Fibroblast of skin of left quadriceps (primary cell): Measurements from ENCODE around the gene PMEPA1.
A peak's percentile ranks its signal among the peaks of the same experiment; 100 is the strongest.

Experiments
- DNase-seq, 2 experiments: peaks; one replicate each; pipeline ENCODE4 v3.0.0-alpha.2; 2013; ENCODE audit warnings: low read depth in 2 of 2

PMEPA1 gene

DNA sequence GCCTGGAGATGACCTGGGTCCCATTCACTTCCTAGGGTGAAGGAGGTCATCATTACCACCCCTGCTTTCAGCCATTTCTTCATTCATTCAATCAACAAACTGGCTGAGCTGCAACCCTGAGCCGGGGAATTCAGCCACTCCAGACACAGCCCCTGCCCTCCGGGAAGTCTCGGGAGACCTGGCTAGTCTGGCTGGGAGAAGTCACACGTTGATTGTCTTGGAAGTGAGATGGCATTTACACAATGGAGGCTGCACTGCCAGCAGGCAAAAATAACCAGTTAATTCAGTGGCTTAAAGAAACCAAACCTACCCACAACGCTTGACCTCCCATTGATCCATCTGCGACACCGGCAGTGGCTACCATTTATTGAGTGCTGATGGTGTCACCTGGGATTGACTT is 2.0 kb upstream of the PMEPA1 start:
- no peak for DNase-seq

DNA sequence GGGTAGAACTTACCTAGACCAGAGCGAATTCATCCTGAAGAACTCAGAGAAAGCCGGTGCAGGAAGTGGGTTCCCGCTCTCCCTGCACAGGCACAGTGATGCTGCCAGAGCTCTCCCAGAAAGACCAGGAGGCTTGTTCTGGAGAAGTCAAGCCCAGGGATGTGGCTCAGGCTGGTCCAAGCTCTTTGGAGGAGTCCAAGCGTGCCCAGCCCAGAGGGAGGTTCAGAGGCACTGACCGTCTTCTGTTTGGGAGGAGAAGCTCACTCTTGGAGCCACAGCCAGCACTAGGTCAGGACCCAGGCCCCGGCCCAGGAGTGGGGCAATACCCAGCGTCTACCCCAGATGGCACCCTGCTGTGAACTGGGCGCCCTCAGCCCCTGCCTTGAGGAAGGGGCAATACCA is 1.5 kb upstream of the PMEPA1 start:
- no peak for DNase-seq

DNA sequence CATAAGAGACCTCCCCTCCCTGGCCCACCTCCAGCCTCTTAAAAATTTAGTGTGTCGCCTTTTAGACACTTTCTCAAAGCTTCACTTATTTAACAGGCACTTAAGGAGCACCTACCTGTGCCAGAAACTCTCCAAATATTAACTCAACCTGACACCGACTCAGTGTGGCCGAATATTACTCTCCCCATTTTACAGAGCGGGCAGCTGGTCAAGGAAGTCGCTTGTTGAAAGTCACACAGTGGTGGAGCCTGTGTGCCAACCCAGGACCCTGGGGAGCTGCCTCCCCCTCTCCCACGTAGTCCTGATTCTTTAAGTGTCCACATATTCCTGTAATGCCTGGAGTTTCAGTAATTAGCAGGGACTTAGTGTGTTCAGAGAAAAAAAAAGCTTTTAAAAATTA is 1.0 kb upstream of the PMEPA1 start:
- DNase-seq, result no peak

DNA sequence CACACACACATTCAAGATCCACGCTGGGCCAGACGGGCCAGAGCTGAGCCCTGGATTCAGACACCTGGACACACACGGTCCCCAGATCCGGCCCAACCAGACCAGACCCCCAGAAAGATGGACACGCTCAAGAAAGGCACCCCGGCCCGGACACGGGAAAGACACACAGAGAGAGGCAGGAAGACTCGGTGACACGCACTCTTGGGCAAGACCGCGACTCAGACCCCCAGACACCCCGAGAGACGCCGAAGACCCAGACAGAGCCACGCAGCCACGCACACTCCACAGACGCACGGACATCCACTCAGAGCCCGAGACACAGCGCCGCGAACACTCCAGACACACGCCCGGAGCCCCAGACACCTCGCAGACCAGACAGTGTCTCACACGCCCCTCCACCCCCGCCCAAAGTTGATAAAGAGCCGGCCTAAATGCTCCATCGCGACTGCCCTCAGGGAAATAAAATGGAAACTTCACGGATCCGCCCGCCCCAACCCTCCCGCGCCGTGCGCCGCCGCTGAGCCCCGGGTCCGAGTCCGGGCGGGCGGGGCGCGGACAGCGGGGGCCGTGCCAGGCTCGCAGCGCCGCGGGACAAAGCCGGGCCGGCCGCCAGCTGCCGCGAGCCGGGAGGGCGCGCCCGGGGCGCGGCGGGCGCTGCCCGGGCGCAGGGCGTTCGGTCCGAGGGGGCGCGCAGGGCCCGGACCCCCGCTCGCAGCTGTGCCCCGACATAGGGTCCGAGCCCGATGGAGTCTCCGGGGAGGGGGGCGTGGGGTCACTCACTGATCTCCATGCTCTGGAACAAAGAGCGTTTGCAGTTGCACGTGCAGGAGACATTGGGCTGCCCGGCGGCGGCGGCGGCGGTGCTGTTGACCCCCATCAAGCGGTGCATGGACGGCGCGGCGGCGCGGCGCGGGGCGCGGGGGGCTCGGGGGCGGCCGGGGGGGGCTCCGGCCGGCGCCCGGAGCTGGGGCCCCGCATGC is 831 bp downstream of the PMEPA1 start:
- no peak for DNase-seq

DNA sequence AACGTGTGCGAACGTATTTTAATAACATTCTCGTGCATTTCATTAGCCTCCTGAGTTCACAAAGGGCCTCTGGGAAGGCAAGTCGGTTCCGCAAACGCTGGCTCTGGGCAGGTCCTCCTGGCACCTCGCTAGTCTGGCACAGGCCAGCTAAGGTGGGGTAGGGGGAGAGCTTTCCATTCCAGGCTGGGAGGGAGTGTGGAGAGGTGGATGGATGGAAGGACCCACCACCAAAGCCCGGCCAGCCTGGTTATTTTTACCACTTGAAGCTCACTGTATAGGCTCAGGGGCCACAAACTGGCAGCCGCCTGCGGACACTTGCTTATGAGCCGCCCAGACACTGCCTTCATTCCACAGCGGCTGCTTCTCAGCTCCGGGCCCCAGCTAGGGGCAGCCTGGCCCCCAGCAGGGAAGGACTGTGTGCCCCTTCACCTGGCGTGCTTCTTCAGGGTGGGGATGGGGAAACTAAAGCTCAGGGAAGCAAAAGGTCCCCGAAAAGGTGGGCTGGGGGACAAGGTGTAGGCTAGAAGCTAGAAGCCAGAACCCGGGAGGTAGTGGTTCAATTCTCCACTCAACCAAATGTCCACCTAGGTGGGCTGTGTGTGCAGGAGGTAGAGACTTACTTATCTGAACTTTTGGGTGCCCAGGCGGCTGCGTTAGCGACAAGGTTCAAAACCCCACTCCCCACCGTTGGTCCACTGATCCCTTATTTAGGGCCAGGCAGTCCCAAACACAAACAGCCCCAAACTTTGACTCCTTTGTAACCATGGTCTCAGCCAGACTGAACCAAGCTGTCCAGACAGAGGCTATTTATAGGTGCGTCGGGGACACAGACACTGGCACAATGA is 1.7 kb downstream of the PMEPA1 start:
- DNase-seq, result no peak

DNA sequence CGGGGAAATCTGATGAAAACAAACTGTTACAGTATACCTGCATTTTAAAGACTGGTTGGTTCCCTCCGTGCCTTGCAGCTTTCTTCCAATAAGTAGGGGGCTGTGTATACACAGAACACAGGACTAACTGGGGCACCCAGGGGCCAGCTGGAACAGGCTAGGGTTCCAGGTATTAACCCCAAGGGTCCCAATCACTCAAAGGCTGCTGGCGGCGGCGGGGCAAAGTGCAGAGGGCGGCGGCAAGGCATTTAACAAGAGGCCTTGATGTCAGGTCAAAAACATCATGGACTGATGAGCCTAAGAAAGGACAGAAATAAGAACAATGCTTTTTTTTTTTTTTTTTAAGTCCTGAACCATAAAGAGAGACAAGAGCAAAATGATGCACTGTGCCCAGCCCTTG is 2.5 kb downstream of the PMEPA1 start:
- DNase-seq, result no peak

DNA sequence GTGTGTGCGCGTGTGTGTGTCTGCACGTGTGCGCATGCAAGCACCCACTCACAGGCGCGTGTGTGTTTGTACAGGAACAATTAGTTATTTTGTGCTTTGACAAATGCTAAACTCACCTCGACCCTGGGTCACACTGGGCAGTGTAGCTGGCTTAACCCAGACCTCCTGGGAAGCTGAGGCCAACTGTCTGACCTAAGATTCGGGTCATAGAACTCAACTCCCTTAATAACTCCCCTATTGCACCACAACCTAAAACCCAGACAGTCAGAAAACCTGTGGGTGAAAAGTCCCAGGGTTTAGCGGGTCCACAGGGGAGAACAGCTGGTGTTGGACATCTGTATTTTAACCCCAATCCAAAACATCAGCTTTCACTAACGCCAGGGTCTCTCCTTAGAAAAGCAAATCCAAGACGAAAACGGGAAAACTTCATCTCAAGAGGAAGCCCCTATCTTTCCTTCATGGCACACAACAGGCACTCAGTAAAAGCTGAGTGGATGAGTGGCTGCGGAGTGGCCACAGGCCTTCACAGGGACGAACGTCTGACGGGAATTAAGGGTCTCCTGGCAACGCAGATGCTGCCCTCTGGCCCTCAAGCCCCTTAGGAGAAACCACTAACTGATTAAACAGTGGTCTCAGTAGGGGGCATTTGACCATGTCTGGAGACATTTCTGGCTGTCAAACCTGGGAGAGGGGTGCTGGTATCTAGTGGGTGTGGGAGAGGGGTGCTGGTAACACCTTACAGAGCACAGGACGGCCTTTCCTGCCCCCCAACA is 4.5 kb downstream of the PMEPA1 start:
- no peak for DNase-seq

DNA sequence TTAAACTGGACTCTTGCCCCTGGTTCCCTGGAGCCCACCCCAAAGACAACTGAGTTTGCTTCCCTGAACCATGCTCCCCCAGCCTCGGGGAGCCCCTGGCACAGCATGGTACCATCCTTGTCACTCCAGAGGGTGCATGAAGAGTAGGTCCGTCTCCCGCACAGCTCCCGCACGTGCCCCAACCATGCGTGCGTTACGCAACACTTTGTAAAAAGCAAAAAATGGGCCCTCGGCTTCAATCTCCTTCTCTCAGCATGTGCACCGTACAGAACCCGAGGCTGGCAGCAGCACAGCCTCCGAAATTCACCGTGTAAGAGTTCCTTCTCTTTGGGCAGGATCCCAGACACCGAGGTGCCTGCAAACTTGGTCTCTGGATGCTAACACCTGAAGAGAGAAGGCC is 5.6 kb downstream of the PMEPA1 start:
- DNase-seq, result no peak

DNA sequence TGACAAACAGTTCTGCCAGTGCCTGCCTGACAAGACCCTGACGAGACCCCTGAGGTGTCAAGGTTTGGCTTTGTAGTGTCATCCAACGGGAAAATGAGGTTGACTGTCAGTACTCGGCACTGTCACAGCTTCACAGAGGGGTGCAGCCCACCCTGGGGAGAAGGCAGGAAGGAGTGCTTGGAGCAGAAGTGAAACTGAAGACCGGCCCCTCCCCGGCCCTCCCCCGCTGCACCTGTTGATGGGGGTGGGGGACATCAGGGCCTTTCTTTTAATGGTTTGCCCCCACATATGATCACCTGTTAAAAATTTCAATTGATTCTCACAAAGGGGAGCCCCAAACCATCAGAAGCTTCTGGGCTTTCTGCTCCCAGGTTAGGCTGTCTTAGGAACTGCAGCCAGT is 6.8 kb downstream of the PMEPA1 start:
- no peak for DNase-seq

DNA sequence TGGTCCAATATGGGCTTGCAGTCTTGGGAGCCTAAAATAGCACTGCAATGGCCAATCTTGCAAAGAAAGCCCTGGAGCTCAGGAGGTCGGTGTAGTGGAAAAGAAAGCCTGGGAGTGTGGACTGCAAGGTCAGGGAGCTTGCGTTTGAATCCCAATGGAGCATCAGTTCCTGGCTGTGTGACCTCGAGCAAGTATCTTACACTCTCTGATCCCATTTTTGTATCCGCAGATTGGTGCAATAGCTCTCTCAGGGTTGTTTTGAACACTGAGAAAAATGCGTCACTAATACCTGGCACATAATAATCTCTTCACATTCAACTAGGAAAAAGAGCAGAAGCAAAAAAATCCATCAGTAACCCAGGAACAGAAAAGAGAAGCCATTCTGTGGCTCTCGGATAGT is 7.3 kb downstream of the PMEPA1 start:
- no peak for DNase-seq

DNA sequence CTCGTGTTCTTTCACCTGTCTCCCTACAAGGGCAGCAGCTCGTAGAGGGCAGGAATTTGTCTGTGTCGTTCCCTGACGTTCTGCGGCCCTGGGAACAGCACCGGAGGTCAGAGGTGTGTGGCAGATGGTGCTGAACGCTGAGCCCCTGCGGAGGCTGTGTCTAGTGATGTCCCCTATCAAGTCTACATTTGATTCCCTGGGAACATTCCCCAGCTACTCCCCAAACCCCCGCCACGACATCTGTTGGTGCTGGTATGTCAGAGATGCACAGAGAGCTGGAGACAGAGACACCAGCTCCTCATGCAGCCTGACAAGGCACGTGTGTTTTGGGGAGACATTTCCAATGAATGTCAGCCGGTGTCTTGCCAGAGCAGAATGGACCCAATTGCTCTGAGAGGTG is 7.7 kb downstream of the PMEPA1 start:
- DNase-seq, result no peak

DNA sequence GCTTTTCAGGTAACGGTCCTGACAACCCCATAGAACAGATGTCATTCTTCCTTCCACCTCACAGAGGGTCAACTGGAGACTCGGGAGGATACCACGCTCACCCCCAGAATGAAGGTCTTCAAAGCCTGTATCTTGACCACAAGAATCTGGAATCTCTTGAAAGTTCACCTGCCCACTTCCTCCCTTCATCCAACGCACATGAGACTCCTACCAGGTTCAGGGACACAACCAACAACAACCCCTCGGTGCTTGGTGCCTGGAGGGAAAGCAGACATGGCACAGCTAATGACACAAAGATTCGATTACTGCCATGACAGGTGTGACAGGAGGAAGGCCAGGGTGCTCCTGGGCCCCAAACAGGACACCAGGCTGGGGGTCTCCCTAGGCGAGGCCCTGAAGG is 8.2 kb downstream of the PMEPA1 start:
- DNase-seq, result no peak

DNA sequence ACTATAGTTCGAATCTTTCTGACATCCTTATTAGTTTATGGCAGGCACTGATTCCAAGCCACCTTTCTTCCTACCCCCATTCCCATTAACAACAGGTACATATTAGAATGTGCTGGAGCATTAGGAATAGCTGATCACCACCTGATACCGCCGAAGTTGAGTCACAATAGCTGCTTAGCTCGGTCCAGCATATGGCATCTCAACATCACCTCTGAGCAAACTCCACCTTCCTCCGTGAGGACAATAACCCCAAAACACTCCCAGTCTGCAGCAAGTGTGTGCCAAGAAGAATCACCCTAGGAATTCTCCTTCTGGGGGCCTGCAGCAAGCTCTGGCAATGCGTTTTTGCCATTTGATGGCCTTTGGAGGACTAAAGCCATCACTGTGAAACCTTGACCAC is 8.7 kb downstream of the PMEPA1 start:
- DNase-seq, result no peak

DNA sequence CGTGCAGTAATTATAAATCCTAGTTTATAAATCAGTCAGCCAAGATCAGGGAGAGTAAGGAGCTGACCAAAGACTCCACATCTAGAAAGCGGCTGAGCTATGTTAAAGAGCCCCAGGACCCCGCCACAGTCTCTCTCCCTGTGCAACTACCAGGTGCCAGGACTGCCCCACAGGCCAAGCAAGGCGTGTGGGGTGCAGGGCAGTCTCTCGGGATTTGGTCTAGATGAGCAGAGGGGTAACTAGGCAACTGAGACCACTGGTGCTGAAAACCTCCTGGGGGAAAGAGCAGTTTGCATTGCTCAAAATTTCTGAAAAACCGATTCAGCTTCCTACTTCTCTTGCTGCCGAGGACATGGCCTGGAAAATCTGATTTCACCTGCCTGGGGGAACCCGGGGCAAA is 10.4 kb downstream of the PMEPA1 start:
- no peak for DNase-seq

DNA sequence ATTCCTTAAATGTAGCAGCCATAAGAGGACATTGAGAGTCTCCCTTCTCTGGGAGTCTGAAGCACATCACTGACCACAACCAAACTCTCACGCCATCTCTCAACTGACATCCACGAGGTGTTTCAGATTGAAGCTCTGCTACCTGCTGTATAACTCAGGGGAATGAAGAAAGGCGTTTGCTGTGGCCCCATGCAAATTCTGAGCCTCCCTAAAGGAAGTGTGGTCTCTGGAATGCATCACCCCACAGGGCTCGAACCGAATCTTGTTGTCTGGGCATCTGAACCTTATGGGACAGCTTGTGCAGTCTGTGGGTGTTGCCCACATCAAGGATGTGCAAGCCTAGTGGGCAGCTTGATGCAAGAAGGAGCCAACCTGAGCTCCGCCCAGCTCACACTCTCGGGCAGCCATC is 10.9 kb downstream of the PMEPA1 start:
- DNase-seq, result no peak

DNA sequence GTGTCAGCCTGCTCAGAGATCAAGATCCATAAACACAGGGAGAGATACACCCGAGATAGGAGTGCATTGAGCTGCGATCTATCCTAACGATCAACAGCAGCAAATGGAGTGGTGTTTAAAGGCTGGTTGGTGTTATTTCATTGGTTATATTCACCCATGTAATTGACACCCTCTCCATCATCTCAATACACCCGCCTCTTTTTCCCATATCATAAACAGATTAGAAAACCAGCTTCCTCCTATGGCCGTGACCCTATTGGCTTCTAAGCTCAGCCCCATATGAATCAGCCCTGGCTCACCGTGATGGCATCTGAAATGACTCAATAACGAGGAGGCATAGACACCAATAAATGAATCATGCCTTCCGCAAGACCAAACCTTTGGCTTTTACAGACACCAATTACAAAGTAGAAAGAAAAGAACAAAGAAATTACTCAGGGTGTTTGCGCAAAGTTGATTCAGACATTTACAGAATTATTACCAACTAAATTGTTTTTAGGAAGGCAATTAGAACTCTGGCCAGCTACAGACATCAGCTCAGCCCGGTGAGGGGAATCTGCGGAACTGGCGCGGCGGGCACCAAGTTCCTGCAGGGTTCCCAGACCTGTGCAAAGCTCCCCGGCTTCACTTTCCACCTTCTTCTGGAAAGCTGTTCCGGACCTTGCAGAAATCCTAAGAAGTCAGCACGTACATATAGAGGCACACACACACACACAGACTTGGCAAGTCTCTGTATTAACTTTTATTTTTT is 11.5 kb downstream of the PMEPA1 start:
- peak; percentile 95 to 97 for DNase-seq

DNA sequence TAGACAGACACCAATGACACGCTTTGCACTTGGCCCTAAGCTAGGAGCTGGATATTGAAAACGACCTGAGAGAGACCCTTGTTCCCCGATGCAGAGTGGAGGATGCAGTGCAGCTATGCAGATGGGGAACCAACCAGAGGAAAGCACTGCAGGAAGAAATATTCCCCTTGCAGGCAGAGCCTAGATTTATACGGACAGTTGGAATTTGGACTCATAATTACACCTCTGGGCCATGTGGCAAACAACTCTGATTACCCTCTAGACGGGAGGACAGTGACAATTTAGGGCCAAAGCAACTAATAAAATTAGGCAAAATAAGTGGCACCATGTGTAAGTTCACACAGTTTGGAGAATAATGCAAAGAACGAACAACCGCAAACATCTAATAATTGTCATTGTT is 12.3 kb downstream of the PMEPA1 start:
- DNase-seq, result no peak

DNA sequence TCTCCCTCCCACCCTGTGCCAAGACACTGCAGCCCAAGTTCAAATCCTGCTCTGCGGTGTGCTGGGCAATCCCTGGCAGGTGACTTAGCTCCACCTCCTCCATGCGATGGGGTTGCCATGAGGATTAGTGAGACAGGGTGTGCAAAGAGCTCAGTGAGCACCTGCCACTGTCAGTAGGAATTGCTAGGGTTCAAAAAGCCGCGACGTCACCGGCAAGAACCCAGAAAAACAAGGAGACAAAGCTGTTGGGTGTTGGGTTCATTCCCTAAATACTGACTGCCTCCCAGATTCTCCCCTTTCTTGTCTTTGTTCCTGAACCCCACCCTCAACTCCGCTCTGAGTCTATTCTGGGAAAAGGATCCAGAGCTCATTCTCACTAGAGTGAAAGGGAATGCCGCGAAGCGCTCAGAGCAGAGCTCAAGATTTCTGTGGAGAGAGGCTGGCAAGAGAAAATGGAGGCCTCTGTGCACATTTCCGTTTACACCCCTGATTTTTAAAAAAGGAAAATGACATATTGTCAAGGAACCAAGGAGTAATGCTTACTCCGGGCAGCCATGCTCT is 13.3 kb downstream of the PMEPA1 start:
- no peak for DNase-seq

DNA sequence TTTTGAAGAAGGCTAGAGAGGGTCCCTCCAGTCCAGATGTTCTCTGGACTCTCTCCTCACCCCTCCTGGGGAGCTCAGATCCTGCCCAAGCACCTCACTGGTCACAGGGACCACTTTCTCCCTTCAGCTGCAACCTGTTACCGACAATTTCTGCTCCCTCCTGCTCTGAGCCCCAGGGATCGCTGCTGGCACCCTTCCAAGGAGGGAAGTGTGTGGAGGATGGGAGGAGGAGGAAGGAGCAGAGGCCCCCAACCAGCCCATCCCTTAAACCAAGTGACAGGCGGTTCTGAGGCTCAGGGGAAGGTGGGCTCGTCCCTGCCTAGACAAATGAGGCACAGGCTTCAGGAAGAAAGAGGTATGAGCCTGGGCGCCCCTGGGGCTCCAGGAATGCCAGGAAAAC is 13.9 kb downstream of the PMEPA1 start:
- no peak for DNase-seq

DNA sequence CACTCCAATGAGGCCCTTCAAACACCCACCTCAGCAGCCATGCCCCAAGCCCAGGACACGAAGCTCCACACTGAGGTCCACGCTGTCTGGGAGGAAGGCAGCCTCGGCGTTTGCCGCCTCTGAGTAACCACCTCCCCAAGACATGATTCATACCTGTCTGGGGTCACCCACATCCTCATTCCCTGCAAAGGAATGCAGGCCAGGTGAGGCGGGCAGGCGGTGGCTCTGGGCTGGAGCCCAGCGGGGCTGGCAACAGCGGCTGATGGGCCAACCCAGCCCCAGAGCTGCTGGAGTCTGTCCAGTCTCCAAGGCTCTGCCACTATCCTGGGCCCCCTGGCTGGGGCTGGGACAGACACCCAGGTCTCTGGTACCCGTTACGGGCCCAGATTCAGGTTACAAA is 14.8 kb downstream of the PMEPA1 start:
- no peak for DNase-seq

DNA sequence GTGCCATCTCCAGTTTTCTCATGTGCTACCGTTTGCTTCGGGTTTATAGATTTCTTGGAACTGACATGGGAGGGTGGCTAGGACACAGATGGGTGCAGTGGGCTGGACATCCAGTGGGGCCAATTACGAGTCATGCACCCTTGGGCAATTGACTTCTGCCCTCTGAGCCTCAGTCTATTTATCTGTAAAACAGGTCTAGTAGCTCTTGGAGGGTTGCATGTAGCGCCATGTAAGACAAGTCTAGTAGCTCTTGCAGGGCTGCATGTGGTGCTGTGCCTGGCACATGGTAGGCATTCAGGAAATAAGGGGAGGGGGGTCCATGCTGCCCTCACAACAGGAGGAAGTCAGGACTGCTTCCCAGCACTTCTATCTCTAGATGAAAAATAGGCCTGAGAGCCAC is 15.3 kb downstream of the PMEPA1 start:
- no peak for DNase-seq
